Measurements from ENCODE around the gene AKIRIN1.

The AKIRIN1 gene

DNA sequence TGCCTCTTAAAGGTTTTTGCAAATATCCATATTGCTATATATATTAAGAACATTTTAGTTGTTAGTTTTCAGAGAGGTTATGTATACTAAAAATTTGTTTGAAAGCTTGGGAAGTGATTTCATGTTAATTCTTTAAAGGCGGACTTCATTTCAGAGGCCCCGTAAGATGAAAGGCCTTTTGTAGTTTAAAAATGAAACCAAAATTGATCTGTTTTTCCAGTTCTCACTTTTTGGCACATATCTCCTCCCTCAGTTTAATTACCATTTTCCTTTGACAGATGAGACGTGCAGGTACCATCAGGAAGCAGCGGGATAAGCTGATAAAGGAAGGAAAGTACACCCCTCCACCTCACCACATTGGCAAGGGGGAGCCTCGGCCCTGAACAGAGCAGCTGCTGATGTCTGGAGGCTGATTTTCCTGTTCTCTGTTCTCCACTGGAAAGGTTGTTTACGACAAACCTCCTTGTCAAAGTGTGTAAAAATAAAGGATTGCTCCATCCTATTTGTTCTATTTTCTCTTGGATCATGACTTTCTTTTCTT lies 43.1 kb downstream of the AKIRIN1 start:
- no peak overlapping the region for H3K9ac ChIP-seq (ENCODE audit: low read length)
- no peak overlapping the region for H3K27ac ChIP-seq (ENCODE audit: low read depth, low read length, poor library complexity, severe bottlenecking)
- H4K20me1 ChIP-seq (ENCODE audit: insufficient read depth, low read length): no peaks in the 10 kb centered on the region
- H3K9me3 ChIP-seq (ENCODE audit: low read length): no peaks in the 10 kb centered on the region
- H3F3A ChIP-seq (ENCODE audit: insufficient read depth, low read length): no peaks in the 10 kb centered on the region
- TF ChIP-seq EZH2 (IDR thresholded peaks at IDR 0.05; ENCODE audit: borderline replicate concordance, low read length) (no peak), CTCF (IDR thresholded peaks at IDR 0.05; ENCODE audit: low read length) (no peak)
- no peaks in the 10 kb centered on the region for H3K79me2 ChIP-seq (ENCODE audit: insufficient read depth, low read length)
- no peaks in the 10 kb centered on the region for H3K4me1 ChIP-seq (ENCODE audit: insufficient read depth, low read length, severe bottlenecking)
- H3K27me3 ChIP-seq (ENCODE audit: insufficient read depth, low read length): no peaks in the 10 kb centered on the region
- H3K36me3 ChIP-seq (ENCODE audit: insufficient read depth, low read length): peaks cover 84% of the 10 kb centered on the region
- no peak overlapping the region for H2AFZ ChIP-seq (ENCODE audit: low read length)
- H3K4me3 ChIP-seq (ENCODE audit: low read depth, low read length, poor library complexity, severe bottlenecking): no peak overlapping the region
- no peak overlapping the region for H3K4me2 ChIP-seq (ENCODE audit: low read length)
- no peaks in the 10 kb centered on the region for H3K9me2 ChIP-seq (ENCODE audit: low read depth, low read length)

GRCh38 chr1:39036678-39037077 lies 45.6 kb downstream of the AKIRIN1 start:
- Histone ChIP-seq H3K4me2 (ENCODE audit: low read length) (no peak overlapping the region), H3K79me2 (ENCODE audit: insufficient read depth, low read length) (no peaks in the 10 kb centered on the region), H3K36me3 (ENCODE audit: insufficient read depth, low read length) (peaks cover 68% of the 10 kb centered on the region), H3K27ac (ENCODE audit: low read depth, low read length, poor library complexity, severe bottlenecking) (no peak overlapping the region), H3F3A (ENCODE audit: insufficient read depth, low read length) (no peaks in the 10 kb centered on the region), H4K20me1 (ENCODE audit: insufficient read depth, low read length) (no peaks in the 10 kb centered on the region), H3K27me3 (ENCODE audit: insufficient read depth, low read length) (no peaks in the 10 kb centered on the region), H2AFZ (ENCODE audit: low read length) (no peak overlapping the region), H3K4me1 (ENCODE audit: insufficient read depth, low read length, severe bottlenecking) (no peaks in the 10 kb centered on the region), H3K9me2 (ENCODE audit: low read depth, low read length) (no peaks in the 10 kb centered on the region), H3K4me3 (ENCODE audit: low read depth, low read length, poor library complexity, severe bottlenecking) (no peak overlapping the region), H3K9me3 (ENCODE audit: low read length) (no peaks in the 10 kb centered on the region), H3K9ac (ENCODE audit: low read length) (no peak overlapping the region)
- TF ChIP-seq EZH2 (IDR thresholded peaks at IDR 0.05; ENCODE audit: borderline replicate concordance, low read length): no peak
- TF ChIP-seq CTCF (IDR thresholded peaks at IDR 0.05; ENCODE audit: low read length): no peak

DNA sequence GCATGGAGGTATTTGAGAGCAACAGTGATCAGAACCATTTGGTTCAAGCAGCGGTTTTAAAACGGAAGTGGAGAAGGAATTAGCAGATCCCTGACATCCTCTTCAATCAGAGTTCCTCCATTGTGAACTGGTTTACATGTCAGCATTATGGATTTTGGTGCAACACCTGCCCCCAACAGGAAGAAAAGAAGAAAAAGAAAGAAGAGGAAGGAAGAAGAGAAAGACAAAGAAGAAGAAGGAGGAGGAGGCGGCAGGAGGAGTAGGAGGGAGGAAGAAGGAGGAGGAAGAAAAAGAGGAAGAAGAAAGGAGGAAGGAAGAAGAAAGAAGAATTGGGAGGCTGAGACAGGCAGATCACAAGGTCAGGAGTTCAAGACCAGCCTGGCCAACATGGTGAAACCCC lies 52.4 kb downstream of the AKIRIN1 start:
- Histone ChIP-seq H3K9me2 (ENCODE audit: low read depth, low read length) (no peaks in the 10 kb centered on the region), H3K4me1 (ENCODE audit: insufficient read depth, low read length, severe bottlenecking) (no peaks in the 10 kb centered on the region), H3K27me3 (ENCODE audit: insufficient read depth, low read length) (no peaks in the 10 kb centered on the region), H3K36me3 (ENCODE audit: insufficient read depth, low read length) (peaks cover 15% of the 10 kb centered on the region; the same call in 1 of the 2 replicates), H2AFZ (ENCODE audit: low read length) (no peak overlapping the region), H3K27ac (ENCODE audit: low read depth, low read length, poor library complexity, severe bottlenecking) (no peak overlapping the region), H3K4me3 (ENCODE audit: low read depth, low read length, poor library complexity, severe bottlenecking) (no peak overlapping the region), H3K79me2 (ENCODE audit: insufficient read depth, low read length) (no peaks in the 10 kb centered on the region), H3K4me2 (ENCODE audit: low read length) (no peak overlapping the region), H3F3A (ENCODE audit: insufficient read depth, low read length) (no peaks in the 10 kb centered on the region), H3K9ac (ENCODE audit: low read length) (no peak overlapping the region), H4K20me1 (ENCODE audit: insufficient read depth, low read length) (no peaks in the 10 kb centered on the region), H3K9me3 (ENCODE audit: low read length) (no peaks in the 10 kb centered on the region)
- TF ChIP-seq EZH2 (IDR thresholded peaks at IDR 0.05; ENCODE audit: borderline replicate concordance, low read length) (no peak), CTCF (IDR thresholded peaks at IDR 0.05; ENCODE audit: low read length) (no peak)

Data from OCI-LY1 (cell line).